Limb (tissue), 2 donors: ENCODE measurements around the gene ANKRD61.
"Not testable (repeated sequence)": the region's sequence is repeated elsewhere in the genome, so short reads cannot be mapped to it uniquely, and the experiment has no call there.

Experiments used
- DNase-seq, 2 donors: peaks; one replicate each; pipeline ENCODE4 v3.0.0-alpha.2; 2016; ENCODE audit errors: extremely low spot score in 2 of 2

The ANKRD61 gene

DNA sequence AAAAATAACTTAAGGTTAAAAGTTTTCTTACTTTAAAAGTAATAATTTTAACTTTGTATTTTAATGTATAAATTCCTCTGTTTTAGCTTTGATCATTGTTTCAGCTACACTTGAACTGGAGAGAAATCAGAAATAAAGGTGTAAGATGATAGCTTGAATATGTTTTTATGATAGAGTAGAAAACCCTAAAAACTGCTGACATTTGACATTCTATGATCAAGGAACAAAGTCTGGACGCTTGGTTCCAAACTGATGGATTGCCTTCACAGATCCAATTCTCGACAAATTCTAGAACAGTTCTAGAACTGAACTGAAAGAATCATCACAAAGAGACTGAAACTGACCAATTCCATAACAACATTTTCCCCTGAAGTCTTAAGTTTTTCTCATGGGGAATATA lies at the start of gene ANKRD61:
TSS of gene ANKRD61 (plus strand) at position 389 of the 400 bp plus-strand sequence. CDS start at position 389, 0 bp downstream.
- DNase-seq = no peak

DNA sequence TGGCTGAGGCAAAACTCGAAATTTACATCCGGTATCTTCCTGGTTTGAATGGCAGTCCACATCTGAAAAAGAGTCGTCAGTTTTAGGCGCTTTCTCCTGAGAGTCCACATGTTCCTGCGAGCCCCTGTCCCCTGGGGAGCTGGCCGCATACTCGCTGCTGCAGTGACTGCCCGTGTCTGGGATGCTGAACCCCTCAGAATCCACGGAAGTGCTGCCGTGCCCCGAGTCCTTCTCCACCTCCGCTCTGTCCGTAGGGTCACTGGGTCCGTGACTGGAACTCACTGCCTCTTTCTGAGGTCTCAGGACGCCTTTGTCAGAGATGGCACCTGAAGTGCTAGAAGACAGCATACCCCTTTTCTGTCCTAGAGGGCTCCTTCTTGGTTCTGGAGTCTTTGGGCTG lies 44.1 kb upstream of the ANKRD61 start:
- not testable (repeated sequence) for DNase-seq

DNA sequence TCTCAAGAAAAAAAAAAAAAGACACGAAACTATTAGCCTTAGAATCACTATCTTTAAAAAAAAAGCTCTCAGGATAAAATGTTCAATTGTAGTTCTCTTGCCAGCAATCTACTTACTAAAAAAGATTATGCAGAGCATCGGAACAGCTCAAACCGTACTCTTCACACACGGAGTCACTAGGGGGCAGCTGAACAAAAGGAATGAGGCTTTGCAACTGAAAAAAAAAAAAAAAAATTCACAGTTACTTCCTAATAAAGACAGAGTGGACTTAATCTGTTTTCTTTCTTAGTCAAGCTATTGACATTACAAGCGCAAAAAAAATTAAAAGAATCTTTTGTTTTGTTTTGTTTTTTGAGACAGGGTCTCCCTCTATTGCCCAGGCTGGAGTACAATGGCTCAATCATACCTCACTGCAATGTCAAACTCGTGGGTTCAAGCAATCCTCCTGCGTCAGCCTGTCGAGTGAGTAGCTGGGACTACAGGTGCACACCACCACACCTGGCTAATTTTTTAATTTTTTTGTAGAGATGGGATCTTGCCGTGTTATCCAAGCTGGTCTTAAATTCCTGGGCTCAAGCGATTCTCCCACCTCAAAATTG lies 33.9 kb upstream of the ANKRD61 start:
- DNase-seq = peak; percentile 51 to 67

DNA sequence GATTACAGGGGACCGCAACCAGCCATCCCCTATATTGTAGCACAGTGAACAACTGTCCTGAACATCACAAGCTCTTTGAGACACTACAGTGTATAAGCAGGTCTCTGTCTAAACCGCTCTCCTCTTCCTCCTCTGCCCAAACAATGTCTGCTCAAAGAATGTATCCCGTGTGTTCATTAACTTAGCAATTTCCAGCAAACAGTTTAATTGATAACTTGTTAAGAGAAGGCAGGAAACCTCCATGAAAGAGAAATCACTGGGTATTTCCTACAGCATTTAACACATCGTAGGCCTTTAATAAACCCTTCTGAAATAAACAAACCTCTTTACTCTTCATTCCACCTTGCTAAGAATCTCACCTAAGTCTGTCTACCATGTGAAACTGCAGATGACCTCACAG lies 23.8 kb upstream of the ANKRD61 start:
- DNase-seq = no peak

DNA sequence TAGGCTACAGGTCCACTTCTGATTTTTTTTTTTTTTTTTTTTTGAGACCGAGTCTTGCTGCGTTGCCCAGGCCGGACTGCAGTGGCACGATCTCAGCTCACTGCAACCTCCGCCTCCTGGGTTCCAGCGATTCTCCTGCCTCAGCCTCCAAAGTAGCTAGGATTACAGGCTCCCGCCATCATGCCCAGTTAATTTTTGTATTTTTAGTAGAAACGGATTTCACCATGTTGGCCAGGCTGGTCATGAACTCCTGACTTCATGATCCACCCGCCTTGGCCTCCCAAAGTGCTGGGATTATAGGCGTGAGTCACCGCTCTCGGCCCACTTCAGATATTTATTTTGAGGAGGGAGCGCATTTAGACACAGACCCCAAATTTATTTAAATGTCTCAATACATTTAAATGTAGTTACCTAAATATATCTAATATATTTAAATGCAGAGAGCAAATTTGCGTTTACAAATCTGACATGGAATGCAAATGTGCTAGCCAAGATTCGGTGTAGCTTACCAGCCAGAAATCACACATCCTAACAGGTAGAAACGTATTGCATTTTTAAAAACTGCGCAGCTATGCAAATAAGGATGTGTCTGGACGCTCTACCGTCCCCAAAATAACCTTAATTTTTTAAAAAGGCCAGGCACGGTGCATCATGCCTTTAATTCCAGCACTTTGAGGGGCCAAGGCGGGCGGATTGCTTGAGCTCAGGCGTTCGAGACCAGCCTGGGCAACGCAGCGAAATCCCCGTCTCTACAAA lies 23.2 kb upstream of the ANKRD61 start:
- not testable (repeated sequence) for DNase-seq

DNA sequence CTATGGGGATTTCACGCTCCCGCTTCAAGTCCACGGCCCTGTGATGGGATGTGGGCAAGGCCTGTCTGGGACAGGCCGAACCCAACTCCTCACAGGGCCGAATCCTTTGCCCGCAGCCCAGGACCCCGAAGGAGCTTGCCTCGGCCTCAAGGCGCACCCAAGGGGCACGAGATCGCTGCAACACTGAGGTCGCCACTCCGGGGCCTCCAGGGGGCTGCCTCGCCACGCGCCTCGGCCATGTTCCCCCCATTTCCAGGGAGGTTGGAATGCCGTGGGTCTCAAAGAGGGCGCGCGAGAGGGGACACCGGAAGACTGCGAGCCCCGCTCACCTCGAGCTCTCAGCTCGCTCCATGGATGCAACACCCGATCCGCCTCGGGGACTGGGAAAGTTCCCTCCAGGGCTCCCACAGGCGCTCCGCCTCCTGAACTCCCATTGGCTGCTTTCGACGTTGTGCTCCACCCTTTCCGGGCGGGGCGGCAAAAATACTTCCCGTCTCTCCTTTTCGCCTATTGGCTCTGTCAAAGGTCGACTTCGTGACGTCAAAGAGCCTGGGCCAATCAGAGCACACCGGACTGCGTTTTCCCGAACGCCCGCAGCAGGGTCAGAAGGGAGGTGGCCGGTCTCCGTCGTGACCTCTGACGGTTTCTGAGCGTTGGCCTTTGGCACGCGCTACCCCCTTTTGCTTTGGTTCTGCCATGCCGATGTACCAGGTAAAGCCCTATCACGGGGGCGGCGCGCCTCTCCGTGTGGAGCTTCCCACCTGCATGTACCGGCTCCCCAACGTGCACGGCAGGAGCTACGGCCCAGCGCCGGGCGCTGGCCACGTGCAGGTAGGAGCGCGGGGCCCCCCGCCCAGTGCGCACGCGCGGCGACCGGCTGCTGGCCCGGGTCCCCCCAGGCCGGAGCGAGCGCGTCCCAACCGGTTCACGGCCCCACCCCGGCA lies 22.2 kb upstream of the ANKRD61 start, which contains the start of the genes AIMP2 and PMS2:
TSS of gene AIMP2 (plus strand) at position 605 of the 944 bp plus-strand sequence. CDS start at position 697, 92 bp downstream.
TSS of gene PMS2 (minus strand) at position 382 of the 944 bp plus-strand sequence. CDS start at position 352, 30 bp downstream.
- peak; percentile 96 to 97 for DNase-seq

DNA sequence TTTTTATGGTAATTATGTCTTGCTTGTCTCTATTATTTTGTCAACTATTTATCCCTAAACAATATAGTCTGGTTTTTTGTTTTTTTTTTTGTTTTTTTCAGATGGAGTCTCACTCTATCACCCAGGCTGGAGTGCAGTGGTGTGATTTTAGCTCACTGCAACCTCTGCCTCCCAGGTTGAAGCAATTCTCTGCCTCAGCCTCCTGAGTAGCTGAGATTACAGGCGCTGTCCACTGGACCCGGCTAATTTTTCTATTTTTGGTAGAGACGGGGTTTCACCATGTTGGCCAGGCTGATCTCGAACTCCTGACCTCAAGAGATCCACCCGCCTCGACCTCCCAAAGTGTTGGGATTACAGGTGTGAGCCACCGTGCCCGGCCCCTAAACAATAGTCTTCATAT lies 20.8 kb upstream of the ANKRD61 start:
- DNase-seq = not testable (repeated sequence)

DNA sequence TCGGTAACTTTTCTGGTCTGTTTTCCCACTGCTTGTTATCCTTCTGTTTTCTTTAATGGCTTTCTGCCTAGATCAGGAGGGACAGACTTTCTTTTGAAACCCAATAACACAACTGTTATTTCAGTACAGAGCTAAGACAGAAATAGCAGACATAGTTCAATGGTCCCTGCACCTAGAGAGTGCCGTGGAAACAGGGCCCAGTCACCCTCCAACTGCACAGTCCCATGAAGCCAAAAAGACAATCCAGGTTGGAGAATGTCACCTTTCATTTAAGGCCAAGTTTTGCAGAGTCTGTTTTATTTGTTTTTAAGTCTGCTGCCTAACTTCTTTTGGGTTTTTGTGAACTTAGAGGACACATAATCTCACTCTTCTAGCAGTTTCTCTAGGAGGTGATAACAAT lies 19.6 kb upstream of the ANKRD61 start:
- no peak for DNase-seq

DNA sequence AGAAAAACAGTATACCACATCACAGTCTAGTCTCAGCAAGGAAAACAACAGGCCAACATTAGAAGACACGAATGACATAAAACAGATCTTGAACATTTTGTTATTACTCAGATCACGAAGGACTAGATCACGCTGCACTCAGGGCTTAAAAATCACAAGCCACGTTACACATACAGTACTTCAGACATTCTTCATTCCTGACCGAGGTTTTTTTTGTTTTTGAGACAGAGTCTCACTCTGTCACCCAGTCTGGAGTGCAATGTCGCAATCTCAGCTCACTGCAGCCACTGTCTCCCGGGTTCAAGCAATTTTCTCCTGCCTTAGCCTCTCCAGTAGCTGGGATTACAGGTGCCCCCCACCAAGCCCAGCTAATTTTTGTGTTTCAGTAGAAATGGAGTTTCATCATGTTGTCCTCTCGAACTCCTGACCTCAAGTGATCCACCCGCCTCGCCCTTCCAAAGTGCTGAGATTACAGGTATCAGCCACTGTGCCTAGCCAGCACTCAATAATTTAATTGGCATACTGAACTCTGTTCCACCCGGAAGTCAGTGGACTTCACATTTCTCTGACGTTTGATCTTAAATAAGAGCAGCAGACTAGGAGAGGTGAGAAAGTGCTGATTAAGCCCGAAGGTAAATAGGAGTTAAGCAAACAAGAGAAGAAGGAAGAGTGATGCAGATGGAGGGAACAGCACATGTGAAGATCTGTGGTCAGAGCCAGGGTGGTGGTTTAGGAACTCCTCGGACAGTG lies 18.6 kb upstream of the ANKRD61 start:
- DNase-seq = no peak

DNA sequence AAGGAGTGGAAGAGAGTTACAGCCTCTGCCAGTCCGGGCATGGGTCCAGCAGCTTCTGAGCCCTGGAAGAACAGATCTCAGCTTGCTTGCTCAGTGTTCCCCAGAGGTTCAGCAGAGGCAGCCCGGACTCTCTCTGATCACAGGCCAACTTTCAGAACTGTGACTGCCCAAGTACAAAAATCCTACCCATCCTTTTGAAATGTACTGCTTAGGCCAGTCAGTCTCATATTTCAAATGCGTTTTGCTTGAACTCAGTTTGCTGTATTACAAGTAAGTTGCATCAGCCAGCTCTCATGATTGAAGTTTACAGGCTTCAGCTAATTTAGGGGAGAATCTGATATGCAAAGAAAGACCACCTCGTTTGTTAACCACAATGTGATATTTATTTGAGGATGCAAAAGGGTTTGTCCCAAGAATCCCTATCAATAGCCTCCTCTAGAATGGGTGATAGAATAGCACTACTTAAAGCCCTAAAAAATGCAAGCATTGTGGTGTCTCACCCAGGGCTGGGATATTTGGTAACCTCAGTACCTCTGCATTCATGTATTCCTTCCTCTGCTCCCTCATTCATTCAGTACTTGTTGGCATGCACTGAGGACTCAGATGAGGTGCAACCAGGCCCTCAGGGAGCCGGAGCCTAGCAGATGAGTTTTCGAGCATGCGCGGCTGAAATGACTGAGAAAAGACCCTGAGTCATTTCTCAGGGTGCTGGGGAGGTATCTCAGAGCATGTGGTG lies 15.1 kb upstream of the ANKRD61 start:
- DNase-seq = peak; percentile 43 to 47

DNA sequence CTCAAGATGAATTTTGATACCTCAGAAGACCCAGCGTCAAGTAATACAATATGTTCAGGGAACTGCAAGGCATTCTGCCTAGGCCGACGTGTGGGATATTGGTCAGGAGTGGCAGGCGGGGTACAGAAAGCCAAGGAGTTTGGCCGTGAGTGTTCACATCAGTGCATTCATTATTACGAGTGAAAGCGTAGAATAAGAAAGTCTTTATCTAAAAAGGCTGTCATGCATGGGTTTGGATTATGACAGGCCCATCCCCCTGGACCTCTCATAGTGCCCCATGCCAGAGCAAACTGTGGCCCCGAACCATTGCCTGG lies 14.6 kb upstream of the ANKRD61 start:
- no peak for DNase-seq

DNA sequence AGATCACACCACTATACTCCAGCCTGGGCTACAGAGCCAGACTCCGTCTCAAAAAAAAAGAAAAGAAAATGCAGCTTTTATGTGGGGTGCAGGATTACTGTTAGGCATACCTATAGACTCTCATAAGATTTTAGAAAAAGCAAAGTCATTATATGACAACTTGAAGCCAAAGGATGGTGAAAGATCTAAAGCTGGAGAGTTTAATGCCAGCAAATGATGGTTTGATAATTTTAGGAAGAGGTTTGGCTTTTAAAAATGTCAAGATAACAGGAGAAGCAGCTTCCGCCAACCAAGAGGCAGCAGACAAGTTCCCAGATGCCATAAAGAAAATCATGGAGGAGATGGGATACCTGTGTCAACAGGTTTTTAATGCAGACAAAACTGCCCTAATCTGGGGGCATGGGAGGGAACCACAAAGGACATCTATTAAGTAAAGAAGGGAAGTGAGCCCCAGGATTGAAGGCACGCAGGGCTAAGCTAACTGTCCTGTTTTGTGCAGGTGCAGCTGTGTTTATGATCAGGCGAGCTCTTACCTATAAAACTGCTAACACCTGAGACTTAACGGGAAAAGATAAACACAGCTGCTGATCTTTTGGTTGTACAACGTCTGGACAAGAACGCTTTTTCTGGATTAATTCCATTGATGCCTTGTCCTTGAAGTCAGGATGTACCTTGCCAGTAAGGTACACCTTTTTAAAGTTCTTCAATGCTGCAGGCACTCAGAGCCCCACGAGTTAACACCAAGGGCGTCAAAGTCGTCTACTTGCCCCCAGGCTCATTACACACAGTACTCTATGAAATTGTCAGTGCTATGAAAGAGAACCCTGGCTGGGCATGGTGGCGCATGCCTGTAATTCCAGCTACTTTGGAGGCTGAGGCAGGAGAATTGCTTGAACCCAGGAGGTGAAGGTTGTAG lies 10.5 kb upstream of the ANKRD61 start:
- no peak for DNase-seq

DNA sequence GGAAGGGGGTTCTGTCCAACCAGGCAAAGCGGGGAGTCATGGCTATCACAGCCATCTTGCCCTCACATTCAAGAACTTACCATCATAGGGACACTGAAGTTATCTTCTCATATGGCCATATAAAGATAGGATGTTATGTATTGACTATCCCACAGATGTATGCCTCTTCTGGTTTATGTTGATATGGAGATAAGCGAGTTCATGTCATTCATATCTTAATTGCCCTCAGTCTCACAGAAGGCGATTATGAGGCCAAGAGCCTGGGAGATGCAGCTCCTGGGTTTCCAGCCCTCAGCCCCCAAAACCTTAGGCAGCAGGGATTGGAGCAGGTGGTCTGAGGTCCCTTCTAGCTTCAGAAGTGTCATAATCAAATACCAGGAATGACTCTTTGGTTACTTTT lies 8.5 kb upstream of the ANKRD61 start:
- DNase-seq = no peak

DNA sequence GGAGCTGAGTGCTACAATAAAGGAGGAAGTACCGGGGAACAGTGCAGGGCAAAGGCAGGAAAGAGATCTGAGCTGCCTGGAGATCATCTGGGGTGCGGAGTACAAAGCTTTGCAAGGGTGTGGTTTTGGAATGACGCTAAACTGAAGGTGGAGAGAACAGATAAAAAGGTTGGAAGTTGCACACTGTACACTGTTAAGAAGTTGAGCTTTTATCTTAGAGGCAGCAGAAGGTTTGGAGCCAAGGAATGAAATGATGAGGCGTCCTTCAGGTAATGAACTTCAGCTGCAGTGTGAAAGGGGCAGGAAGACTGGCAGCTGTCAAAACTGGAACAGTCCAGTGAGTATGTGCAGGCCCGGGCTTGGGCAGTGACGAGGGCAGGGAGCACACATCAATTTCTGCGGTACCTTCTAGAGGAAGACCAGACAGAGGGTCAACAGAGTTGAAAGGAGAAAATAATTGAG lies 7.2 kb upstream of the ANKRD61 start:
- DNase-seq = no peak

DNA sequence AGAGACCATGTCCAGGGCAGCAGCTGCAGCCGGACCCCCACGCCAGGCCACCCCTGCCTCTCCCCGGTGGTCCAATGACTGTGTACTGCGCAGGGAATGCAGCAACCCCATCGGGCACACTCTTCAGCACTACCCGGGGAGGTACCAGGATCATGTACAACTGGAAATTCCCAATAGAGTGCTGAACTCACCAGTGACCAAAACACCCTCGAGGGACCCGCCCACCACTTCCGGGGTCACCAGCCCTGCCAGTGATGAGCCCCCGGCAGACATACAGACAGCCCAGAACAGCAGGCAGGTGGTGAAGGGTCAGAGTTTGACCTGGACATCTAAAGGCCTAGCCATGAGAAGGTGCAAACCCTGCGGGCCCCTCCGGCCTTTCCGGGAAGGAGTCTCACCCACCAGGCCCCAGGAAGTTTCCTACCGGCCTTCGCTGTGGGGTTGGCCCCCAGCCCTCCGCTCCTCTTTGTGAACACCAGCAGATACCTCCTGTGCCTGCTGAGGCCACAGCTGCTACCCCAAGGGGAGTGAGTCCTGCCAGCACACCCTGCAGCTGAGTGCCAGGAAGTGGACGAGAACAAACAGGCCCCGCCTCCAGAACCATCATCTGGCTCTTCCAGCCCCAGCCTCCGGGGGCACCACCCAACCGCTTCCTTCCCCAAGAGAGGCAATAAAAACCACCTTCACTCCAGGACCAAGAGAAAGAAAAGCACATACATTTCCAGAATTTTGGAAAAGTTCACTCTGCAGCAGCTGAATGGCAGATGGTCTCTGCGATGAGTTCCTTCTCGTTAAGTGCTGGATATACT lies 5.0 kb upstream of the ANKRD61 start:
- no peak for DNase-seq

DNA sequence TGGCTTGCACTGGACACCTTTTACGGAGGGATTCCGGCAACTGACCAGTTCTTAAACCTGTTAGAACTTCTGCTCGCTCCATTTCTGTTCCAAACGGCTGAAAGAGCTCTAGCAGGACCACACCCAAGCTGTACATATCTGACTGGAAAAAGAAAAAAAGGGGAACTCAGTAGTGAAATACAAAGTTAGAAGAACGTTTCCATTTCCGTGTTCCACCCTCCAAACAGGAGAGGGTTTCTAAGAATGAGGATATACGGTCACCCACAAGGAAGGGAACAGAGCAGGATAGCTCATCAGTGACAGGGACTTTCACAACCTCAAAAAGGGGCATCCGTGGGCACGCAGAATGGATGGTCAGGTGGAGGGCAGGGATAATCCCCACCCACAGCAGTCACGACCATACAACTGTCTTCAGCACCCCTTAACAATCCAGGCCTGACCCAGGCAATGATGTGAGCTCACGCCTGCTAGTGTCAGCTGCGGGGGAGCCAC lies 4.3 kb upstream of the ANKRD61 start:
- DNase-seq = no peak

DNA sequence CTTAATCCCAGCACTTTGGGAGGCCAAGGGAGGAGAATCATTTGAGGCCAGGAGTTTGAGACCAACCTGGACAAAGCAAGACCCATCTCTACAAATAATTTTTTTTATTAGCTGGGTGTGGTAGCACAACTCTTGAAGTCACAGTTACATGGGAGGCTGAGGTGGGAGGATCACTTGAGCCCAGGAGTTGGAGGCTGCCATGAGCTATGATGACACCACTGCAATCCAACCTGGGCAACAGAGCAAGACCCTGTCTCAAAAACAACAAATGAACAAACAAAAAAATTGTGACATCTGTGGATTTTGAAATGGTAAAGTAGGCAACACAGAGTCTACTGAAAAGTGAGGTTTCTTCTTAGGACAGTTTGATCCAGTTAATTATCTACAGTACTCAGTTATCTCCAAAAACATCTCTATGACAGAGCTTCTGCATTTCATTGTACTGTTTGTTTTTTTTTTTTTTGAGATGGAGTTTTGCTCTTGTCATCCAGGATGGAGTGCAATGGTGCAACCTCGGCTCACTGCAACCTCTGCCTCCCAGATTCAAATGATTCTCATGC lies 3.3 kb upstream of the ANKRD61 start:
- no peak for DNase-seq

DNA sequence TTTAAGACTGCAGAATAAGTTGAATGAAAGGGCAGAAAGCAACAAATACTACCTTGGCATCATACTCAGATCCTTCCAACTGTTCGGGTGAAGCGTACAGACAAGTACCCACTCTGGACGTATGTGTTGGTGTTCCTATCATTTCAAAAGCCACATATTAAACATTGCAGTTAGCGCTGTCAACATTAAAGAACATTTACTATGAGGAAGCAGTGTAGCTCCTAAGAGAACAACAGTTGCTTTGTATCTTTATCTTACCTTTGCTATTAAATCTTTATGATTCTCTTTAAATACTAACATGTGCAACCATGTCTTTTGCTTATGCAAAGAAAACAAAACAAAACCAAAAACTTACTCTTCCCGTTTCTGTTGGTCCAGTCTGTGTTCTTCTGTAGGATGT lies 2.6 kb upstream of the ANKRD61 start:
- DNase-seq = no peak
